ENCODE data around the gene GATA6.

The GATA6 gene

DNA sequence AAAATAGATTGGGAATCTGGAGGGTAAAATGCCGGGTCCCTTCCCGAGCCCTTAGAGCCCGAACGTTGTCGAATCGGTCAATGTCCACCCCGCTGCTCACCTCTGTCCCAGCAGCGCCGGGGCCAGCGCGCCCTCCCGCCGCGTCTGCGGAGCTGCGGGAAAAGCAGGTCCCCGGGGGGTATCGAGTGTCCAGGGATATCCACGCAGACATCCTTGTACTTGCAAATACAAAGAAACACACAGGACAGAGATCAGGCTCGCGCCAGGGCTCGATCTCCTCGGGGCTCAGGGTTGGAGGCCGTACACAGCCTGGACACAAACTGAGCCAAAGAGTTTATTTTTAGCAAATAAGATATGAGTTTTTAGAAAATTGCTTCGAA, 2.3 kb upstream of the GATA6 start:
- no peak for DNase-seq

DNA sequence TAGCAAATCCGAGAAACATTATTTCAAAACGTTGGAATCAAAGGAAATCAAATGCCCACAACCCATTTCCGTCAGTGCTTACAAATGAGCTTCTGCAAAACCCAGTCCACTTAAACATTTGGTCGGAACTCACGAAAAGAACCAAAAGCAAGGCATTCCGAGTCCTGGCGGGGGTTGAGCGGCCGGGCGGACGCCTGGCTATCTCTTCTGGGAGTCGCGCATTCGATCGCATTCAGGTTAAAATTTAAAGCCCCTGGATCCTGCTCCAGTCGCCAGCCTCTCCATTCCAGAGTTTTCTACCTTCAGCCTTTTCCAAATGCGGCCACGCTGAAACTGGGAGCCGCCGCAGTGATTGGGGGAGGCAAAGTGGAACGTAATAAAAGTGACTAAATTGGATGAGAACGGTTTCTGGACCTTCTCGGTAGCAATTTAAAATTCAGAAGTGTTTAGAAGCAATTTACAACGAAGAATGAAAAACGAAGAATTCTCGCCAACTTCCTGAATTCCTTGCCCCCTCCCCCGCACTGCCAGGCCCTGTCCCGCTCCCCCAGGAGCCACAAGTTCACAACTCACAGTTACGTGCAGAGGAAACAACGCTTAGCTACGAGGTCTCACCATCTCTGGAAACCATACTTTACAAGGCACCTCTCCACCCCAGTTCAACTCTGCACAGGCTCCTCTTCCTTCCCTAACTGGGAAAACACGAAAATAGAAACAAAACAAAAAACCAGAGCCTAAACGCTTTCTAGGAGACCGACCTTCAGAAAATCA, 1.7 kb upstream of the GATA6 start:
- DNase-seq: no peak

DNA sequence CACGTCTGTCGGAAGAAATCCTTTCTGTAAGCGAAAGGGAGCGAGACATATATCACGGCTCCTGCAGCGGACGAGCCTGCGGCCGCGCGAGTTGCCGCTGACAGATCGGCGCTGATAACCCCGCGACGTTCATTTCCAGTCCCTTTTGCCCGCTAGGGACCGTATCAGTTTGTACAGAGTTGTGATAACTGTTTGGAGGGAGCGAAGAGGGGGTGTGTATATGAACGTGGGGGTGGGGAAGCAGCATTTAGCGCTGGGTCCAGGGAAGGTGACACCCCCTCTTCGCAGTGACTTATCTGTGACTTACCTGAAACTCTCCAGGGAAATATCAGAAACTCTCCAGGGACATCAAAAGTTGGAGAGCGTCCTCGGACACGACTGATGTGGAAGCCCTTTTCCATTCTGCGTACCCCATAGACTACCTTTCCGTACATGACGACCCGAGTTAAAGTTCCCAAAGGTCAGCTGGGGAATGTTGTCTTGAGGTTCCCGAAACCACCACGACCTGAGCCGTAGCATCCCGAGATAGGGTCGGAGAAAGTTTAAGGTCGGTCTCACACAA, 948 bp upstream of the GATA6 start:
- DNase-seq: no peak

DNA sequence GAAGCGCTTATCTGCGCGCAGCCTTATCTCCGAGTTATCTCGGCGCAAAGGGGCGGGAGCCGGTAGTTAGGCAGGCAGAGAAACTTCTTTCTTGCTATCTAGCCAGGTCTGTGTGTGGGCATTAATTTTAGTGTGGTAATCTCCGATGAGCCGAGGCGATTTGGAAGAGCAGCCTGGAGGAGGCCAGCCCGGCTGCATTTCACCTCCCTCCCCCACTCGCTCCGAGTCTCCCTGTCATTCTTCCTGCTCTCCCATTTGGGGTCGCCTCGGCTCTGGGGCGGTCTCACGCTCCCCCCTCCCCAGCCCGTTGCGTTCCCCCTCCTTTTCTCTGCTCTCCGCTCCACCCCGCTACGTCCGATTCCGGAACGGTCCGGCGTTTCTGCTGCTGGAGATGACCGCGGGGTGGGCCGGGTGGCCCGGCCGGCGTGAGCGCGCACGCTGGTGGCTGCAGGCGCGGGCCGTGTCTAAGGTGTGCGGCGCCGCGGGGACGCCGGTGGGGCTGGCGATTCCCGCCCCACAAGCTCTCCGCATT, 566 bp downstream of the GATA6 start:
- DNase-seq: no peak

DNA sequence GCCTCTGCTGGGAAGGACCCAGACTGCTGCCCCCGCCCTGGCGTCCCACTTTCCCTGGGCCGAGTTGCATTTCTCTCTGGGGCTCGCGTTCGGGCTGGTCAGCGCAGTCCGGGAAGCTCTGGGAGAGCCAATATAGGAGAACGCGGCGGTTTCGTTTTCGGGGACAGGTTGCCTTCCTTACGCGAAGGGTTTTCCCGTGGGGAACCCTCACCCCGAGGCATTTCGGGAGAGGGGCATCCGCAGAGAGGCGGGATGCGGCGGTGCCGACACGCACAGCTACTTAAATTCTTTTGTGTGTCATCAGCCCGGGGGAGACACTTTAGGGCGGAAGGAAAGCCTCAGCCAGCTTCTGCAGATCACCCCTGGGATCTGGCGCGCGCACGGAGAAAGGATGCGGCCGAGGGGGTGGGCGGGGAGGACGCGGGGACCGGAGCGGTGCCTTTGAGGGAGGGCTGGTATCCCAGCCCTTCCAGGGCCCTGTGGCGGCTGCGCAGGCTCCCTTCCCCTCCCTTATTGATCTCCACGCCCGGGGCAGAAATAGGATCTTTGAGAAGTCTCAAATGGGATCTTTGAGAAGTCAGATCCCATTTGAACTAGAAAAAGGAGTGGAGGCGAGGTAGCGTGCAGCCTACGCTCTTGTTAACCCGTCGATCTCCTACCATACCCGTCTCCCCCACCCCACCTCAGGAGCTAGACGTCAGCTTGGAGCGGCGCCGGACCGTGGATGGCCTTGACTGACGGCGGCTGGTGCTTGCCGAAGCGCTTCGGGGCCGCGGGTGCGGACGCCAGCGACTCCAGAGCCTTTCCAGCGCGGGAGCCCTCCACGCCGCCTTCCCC, 1.2 kb downstream of the GATA6 start:
- no peak for DNase-seq

DNA sequence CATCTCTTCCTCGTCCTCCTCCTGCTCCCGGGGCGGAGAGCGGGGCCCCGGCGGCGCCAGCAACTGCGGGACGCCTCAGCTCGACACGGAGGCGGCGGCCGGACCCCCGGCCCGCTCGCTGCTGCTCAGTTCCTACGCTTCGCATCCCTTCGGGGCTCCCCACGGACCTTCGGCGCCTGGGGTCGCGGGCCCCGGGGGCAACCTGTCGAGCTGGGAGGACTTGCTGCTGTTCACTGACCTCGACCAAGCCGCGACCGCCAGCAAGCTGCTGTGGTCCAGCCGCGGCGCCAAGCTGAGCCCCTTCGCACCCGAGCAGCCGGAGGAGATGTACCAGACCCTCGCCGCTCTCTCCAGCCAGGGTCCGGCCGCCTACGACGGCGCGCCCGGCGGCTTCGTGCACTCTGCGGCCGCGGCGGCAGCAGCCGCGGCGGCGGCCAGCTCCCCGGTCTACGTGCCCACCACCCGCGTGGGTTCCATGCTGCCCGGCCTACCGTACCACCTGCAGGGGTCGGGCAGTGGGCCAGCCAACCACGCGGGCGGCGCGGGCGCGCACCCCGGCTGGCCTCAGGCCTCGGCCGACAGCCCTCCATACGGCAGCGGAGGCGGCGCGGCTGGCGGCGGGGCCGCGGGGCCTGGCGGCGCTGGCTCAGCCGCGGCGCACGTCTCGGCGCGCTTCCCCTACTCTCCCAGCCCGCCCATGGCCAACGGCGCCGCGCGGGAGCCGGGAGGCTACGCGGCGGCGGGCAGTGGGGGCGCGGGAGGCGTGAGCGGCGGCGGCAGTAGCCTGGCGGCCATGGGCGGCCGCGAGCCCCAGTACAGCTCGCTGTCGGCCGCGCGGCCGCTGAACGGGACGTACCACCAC, 2.1 kb downstream of the GATA6 start:
- DNase-seq: no peak

DNA sequence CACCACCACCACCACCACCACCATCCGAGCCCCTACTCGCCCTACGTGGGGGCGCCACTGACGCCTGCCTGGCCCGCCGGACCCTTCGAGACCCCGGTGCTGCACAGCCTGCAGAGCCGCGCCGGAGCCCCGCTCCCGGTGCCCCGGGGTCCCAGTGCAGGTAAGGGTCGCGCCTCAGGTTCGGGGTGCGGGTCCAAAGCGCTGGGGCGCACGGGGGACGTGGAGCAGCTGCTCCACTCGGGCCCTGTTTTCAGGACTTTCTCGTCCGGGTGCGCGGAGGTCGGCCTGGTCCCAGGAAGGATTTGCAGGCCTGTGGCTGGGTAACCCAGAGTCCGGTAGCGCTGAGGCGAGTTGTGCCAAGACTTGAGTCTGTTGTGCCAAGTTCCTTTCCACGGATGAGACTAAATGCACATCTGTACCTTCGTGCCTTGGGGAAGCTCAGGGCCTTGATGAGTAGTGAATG, 2.8 kb downstream of the GATA6 start:
- no peak for DNase-seq

DNA sequence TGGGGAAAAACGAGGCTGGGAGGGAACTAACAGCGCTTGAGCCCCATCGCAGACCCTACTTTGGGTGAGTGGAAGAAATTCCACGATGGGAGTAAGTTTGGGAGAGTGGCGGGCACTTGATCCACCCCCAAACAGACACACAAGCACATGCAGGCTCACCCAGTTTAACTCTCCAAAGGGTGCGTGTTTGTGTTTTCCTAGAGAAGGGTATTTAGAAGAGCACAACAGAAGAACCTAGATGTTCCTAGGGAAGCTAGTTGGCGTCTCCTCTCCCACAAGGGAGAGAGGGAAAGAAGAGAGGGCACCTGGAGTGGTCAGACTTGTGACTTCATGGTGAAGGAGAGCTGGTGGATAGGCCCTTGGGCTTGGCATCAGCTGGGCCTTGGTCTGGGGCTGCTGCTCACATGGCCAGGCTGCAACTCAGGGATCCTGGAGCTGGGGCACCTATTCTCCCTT, 3.2 kb downstream of the GATA6 start:
- DNase-seq: no peak

DNA sequence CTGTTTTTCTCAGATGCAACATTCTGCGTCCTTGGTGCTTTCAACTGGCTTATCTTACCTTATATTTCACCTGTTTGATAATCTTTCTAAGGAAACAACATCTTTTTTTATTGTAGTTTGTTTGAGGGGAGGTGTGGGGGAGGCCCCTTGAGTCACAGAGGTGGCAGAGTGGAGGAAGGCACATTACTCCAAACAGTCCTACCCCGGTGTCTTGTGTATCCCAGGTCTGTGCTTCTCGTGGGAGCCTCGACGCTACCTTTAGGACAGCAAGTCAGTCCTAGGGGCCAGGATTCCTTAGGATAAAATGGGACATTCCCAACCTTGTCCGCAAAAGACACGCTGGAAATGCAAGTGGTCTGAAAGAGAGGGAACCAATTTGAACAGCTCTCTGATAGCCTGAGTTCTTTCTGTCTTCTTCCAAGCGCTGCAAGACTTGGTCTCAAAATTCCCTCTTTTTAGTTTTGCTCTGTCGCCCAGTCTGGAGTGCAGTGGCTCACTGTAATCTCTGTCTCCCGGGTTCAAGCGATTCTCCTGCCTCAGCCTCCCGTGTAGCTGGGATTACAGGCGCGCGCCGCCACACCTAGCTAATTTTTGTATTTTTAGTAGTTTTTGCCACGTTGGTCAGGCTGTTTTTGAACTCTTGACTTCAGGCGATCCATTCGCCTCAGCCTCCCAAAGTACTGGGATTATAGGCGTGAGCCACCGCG, 4.0 kb downstream of the GATA6 start:
- DNase-seq: no peak

DNA sequence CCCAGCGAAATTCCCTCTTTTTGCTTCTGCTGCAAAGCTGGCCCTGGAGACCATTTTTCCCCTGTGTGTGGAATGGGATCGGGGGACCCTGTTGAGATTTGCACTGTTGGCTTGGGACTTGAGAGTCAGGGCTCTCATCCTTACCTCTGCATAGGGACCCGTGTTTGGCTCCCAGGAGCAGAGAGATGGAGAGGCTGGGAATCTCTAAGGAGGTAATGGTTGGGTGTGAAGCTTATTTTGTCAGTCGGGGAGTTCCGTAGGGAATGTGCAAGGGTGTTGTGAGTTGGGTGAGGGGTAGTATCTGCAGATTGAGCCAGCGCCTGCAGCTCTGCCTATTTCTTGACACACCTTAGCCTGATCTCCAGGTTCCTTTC, 4.5 kb downstream of the GATA6 start:
- DNase-seq: no peak

DNA sequence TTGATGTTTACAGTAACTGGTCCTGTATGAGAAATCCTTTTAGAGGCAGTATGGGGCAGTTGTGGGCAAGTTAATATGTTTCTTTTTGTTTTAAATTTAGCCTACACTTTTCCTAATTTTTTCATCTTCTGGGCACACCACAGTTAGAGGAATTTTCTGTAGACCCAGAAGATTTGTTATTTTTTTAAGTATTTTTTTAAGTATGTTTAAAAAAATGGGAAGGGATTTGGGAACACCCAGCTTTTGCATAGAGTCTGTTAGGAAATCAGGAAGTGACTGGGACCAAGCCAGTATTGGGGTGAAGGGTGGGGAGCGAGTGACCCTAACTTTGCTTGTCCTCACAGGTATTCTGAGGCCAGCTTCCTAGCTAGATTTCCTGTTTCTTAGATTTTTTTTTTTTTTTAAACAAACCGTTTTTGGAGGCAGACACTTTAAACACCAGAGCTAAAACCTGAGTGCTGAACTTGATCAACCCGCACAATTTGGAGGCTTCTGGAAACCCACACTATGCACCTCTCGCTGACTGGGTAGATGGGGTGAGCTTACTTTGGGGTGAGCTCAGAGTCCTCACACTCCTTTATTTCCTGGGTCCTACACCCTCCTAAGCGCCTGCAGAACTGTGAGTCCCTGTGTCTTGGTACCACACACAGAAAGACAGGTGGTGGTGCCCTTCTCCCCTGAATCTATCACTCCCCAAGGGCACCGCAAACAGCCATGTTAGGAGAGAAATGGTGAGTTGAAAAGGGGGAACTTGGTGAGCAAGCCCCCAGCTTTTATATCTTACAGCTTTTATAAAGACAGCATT, 5.2 kb downstream of the GATA6 start:
- DNase-seq: no peak

DNA sequence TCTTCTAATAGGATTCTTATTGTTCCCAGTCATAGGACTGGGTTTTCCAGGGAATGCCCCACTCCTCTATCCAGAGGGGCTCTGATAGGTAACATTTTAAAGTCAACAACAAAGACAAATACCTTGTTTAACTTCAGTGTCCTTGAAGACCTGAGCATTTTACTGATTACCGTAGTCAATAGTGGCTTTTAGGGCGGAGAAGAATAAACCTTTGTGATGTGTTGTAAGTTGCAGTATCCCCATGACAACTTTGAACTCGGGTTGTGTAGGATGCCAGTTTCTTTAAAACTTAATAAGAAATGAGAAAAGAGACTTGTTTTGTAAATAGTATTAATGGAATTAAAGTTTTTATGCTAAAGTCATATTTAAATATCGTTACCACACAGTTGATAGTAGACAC, 6.0 kb downstream of the GATA6 start:
- no peak for DNase-seq

DNA sequence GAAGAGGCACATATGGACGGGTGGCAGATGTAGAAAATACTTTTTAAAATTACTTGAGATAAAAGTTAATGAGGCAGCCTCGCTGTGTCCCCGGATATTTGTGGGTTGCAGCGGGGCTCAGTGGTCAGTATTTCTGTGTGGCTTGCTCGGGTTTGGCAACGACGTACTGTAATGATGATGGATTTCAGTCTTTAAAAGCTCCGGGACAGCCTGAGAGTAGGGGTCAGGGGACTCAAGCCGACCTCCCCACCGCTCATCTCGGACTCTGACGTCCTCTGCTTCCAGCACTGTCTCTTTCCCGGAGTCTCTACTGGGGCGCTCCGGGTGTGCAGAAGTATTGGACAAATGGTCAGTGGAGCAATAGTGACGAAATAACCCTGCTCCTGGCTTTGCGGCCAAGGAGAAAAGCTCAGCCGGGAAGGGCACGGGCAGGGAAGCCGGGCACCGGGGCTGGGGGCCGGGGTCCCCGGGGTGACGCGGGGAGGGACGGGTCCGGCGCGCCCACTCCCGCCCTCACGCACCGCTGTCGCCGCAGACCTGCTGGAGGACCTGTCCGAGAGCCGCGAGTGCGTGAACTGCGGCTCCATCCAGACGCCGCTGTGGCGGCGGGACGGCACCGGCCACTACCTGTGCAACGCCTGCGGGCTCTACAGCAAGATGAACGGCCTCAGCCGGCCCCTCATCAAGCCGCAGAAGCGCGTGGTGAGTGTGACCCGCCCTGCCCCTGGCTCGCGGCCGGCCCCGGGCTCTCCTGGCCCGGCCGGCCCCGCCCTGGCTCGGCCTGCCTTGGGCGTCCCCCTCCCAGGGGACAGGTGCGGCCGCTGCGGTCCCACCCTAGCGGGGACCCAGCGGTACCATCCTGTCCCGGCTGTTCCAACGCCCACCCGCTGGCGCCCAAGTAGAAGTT, 7.3 kb downstream of the GATA6 start:
- DNase-seq: no peak

DNA sequence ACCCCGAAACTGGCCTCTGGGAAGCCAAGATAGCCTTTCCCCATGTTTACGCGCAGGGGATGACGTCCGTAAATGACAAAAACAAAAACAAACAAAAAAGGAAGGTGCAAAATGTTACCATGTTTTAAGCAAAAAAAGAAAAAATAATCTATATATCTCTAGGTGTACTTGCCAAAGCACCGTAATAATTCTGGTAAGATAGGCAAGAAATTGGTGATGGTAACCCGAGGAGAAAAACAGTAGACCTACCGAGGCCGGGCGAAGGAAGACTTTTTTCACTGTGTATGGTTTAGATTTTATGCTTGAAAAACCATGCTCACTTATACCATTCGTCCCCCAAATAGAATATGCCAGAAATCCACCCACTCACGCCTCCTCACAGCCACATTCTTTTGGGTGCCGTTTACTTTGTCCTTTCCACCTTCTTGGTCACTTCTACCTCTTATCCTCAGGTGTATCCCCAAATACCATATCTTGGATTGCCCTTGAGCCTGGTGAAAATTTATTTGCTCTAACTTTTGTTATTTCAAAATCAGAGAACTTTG, 8.0 kb downstream of the GATA6 start:
- DNase-seq: no peak

DNA sequence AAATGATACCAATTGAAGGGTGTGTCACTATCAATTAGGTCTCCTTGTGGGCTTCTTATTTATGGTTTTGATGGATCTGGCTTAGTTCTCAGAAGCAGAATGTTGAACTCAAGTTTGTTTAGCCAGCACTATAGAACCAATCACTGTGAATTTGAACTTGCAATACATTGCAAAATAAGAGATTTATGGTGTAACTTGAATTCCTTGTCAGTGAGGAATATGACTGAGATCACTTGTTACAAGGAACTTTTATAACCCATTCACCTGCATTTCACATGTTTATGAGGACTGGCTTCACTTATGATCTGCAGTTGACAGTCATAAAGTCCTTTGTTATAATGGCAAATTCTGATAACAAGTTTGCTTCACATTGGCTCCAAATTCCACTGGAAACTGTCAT, 9.8 kb downstream of the GATA6 start:
- DNase-seq: no peak

DNA sequence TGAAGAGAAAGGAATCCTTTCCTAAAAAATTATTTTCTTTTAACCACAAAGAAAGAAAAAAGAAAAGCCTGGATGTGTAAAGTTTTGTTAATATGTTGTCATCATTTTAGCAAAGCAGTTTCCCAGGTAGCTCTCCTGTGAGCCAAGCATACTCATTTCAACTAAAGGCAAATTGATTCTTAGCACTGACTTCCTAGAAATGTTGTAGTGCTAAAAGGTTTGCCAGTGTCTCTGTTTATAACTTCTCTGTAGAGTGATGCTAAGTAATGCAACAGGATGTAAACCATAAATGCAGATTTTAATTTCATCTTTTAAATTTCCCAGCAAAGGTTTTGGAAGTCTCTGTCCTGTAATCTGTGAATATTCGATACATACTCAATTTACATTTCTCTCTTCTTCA, 10.2 kb downstream of the GATA6 start:
- DNase-seq: no peak

DNA sequence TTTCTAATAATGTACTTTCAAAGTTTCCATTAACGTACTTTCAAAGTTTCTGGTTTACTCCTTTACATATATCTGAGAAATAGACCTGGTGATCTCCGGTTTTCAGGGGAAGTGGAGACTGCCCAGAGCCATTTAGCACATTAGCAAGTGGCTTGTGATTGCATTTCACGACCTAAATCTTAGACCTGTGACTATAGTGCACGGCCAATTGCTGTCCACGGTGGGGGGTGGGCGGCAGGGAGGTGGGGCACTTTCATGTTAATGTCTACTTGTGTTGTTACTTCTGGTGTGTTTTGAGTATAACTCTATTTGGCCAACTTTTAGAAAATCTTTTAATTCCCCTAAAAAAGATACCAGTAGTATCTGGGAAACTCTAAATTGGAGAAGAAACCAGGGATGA, 11.3 kb downstream of the GATA6 start:
- no peak for DNase-seq

DNA sequence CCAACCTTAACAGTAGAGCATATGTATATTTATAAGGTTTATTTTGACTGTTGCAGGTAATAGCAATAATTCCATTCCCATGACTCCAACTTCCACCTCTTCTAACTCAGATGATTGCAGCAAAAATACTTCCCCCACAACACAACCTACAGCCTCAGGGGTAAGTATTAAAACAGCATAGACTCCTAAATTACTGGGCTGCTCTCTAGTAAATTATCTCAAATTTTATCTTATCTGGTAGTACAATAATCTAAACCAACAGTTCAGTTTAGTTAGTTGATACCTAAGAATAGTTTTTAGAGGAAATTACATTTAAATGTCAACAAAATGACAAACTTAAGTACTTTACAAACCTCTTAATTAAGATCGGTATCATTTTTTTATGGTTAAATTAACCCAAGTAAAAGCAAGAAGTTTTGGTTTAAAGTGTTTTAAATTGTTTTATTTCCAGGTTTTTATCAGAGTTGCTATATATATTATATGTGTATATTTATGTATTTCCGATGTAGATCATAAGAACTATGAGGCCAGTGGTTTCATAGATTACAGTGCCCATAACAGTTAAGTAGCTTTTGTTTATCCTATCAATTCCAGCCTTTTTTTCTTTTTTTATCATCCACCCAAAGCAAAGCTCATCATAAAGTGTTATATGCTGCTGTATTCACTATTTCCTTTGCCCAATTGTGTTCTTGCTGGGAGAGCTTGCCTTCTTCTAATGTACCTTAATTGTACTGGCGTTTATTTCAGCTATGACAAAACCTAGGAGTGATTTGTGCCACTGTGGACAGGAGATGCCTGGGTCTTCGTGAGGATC, 13.7 kb downstream of the GATA6 start:
- DNase-seq: no peak

DNA sequence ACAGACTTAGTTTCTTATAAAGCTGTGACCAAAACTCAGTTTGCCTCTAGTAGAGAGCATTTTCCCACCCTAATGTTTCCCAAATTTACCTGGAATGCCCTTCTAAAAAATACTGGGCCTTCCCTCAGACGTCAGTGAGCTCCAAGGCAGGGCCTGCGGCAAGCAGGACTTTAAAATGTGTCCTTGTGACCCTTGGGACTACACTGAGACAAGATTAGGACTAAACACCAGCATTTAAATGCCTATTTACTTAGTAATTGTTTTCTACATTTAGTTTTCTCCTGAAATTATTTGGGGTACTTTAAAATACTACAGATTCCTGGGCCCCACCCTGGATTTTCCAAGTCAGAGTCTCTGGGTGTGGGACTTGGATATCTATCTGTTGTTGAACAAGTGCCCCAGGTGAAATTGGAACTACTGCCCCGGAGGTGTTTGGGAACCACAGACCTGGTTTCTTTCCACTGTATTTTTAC, 14.3 kb downstream of the GATA6 start:
- no peak for DNase-seq

All from DMS79 (cell line).